SK-N-SH (cell line): ENCODE results near the gene NEURL1. TPM values are rescaled to one million over a fixed set of nuclear protein-coding genes. Genes with fewer than 3 reads are reported as not detected.

Source experiments
- CTCF ChIA-PET: fragments of 300-600, 350-600 bp; formaldehyde crosslinking; extraction: SDS; loops from one replicate; lab custom pipeline; 2021; lab: Yijun Ruan, JAX
- POLR2A ChIA-PET: fragments of 350-600 bp; sonication (Branson Sonifier 250); formaldehyde crosslinking; extraction: SDS; loops from one replicate; lab custom pipeline; 2020; ENCODE audit warnings: antibody characterized with exemption, inconsistent platforms; lab: Yijun Ruan, JAX
- DNase-seq: peaks from one replicate; pipeline ENCODE4 v3.0.0; 2012
- H2AFZ ChIP-seq: fragments of 200-600 bp; sonication (generic); 2 replicates; pipeline ENCODE4 v1.8.1; 2016; ENCODE audit warnings: antibody characterized with exemption, mild to moderate bottlenecking, low read depth
- H3F3A ChIP-seq: fragments of 200-600 bp; sonication (generic); replicated peaks from 2 replicates; pipeline ENCODE3; 2016; ENCODE audit warnings: antibody characterized with exemption, mild to moderate bottlenecking; ENCODE audit not compliant: insufficient read depth
- H3K27ac ChIP-seq, 2 experiments: fragments of 200-500 bp in 1 of 2; fragments of 200-600 bp in 1 of 2; sonication (Bioruptor generic) in 1 of 2; sonication (generic), shearing (Covaris generic) in 1 of 2; 2 replicates each; pipeline versions ENCODE4 v1.5.1 to v1.6.1; 2014 to 2016; ENCODE audit warnings: low read depth in 2 of 2, inconsistent platforms in 1 of 2, low read length in 1 of 2, mild to moderate bottlenecking in 1 of 2, mixed read lengths in 1 of 2
- H3K27me3 ChIP-seq: fragments of 200-600 bp; sonication (generic), shearing (Covaris generic); 2 replicates; pipeline ENCODE4 v1.6.1; 2016; ENCODE audit warnings: mixed run types; ENCODE audit not compliant: insufficient read depth
- H3K36me3 ChIP-seq, 2 experiments: fragments of 200-500 bp in 1 of 2; fragments of 200-600 bp in 1 of 2; sonication (Bioruptor generic) in 1 of 2; sonication (generic) in 1 of 2; replicated peaks in 1 of 2; 2 replicates each; pipeline versions ENCODE3 to v1.5.1; 2014 to 2016; ENCODE audit warnings: low read length in 1 of 2, mild to moderate bottlenecking in 1 of 2; ENCODE audit not compliant: insufficient read depth in 2 of 2, control insufficient read depth in 1 of 2
- H3K4me1 ChIP-seq, 2 experiments: fragments of 200-500 bp in 1 of 2; fragments of 200-600 bp in 1 of 2; sonication (Bioruptor generic) in 1 of 2; sonication (generic), shearing (Covaris generic) in 1 of 2; 2 replicates each; pipeline versions ENCODE4 v1.5.1 to v1.6.1; 2014 to 2016; ENCODE audit warnings: low read depth in 1 of 2, low read length in 1 of 2, mixed run types in 1 of 2; ENCODE audit not compliant: insufficient read depth in 2 of 2, control insufficient read depth in 1 of 2
- H3K4me2 ChIP-seq: fragments of 200-600 bp; sonication (generic), shearing (Covaris generic); 2 replicates; pipeline ENCODE4 v1.6.1; 2017; ENCODE audit warnings: mixed run types
- H3K4me3 ChIP-seq, 2 experiments: fragments of 200-500 bp in 1 of 2; fragments of 200-600 bp in 1 of 2; sonication (Bioruptor generic) in 1 of 2; sonication (generic), shearing (Covaris generic) in 1 of 2; 2 replicates each; pipeline versions ENCODE4 v1.5.1 to v1.8.1; 2014 to 2016; ENCODE audit warnings: low read depth in 2 of 2, inconsistent platforms in 1 of 2, low read length in 1 of 2, mild to moderate bottlenecking in 1 of 2, mixed read lengths in 1 of 2, moderate library complexity in 1 of 2
- H3K79me2 ChIP-seq: fragments of 200-600 bp; sonication (generic); 2 replicates; pipeline ENCODE4 v1.8.1; 2017; ENCODE audit warnings: mild to moderate bottlenecking; ENCODE audit not compliant: insufficient read depth
- H3K9ac ChIP-seq: fragments of 200-600 bp; sonication (generic); 2 replicates; pipeline ENCODE4 v1.6.1; 2017; ENCODE audit warnings: mixed run types
- H3K9me2 ChIP-seq: fragments of 200-600 bp; sonication (generic); 2 replicates; pipeline ENCODE4 v1.6.1; 2017; ENCODE audit warnings: mixed run types
- H3K9me3 ChIP-seq: fragments of 200-600 bp; sonication (generic); 2 replicates; pipeline ENCODE4 v1.6.1; 2017; ENCODE audit warnings: mixed run types, mild to moderate bottlenecking, moderate library complexity
- H4K20me1 ChIP-seq: fragments of 200-600 bp; sonication (generic); 2 replicates; pipeline ENCODE4 v1.6.1; 2017; ENCODE audit warnings: mild to moderate bottlenecking, mixed run types; ENCODE audit not compliant: insufficient read depth
- CHD2 ChIP-seq: fragments of 150-350 bp; IDR thresholded peaks from 2 replicates; pipeline ENCODE4 v1.6.1; 2018; ENCODE audit warnings: low read length; ENCODE audit not compliant: partially characterized antibody
- CTCF ChIP-seq: fragments of 200-600 bp; sonication (generic); IDR thresholded peaks from 2 replicates; pipeline ENCODE4 v1.6.1; 2017; ENCODE audit warnings: antibody characterized with exemption, mild to moderate bottlenecking, moderate library complexity
- ELF1 ChIP-seq: IDR thresholded peaks from 2 replicates; pipeline ENCODE4 v1.4.0; 2012
- EP300 ChIP-seq, 2 experiments: IDR thresholded peaks; 2 replicates each; pipeline versions ENCODE4 v1.4.0 to v1.6.1; 2012; ENCODE audit warnings: borderline replicate concordance in 1 of 2, low read depth in 1 of 2, low read length in 1 of 2
- EZH2phosphoT487 ChIP-seq: fragments of 200-600 bp; sonication (generic); IDR thresholded peaks from 2 replicates; pipeline ENCODE4 v1.6.1; 2017; ENCODE audit warnings: low read depth, mixed run types, mild to moderate bottlenecking, antibody characterized with exemption, moderate library complexity, borderline replicate concordance
- FOSL2 ChIP-seq: IDR thresholded peaks from 2 replicates; pipeline ENCODE4 v1.4.0; 2012; ENCODE audit warnings: low read depth, mild to moderate bottlenecking, moderate library complexity, borderline replicate concordance
- FOXJ3 ChIP-seq: sonication (generic); formaldehyde crosslinking; IDR thresholded peaks from 2 replicates; pipeline ENCODE4 v1.5.1; 2020; ENCODE audit warnings: mild to moderate bottlenecking, missing genetic modification reagents
- FOXM1 ChIP-seq: IDR thresholded peaks from 2 replicates; pipeline ENCODE4 v1.4.0; 2012; ENCODE audit warnings: low read depth, mild to moderate bottlenecking
- GABPA ChIP-seq: IDR thresholded peaks from 2 replicates; pipeline ENCODE4 v1.4.0; 2012; ENCODE audit warnings: low read depth, mild to moderate bottlenecking
- IRF3 ChIP-seq: fragments of 150-350 bp; IDR thresholded peaks from 2 replicates; pipeline ENCODE4 v1.6.1; 2016; ENCODE audit warnings: mild to moderate bottlenecking, low read depth, low read length
- MAX ChIP-seq: IDR thresholded peaks from 2 replicates; pipeline ENCODE4 v1.4.0; 2012; ENCODE audit warnings: low read depth
- NFIC ChIP-seq: IDR thresholded peaks from 2 replicates; pipeline ENCODE4 v1.4.0; 2012; ENCODE audit warnings: borderline replicate concordance
- PBX3 ChIP-seq: IDR thresholded peaks from 2 replicates; pipeline ENCODE4; 2012
- POLR2AphosphoS5 ChIP-seq: IDR thresholded peaks from 2 replicates; pipeline ENCODE4 v1.6.1; 2012; ENCODE audit warnings: low read depth, low read length
- RAD21 ChIP-seq: IDR thresholded peaks from 2 replicates; pipeline ENCODE4 v1.6.1; 2012; ENCODE audit warnings: mild to moderate bottlenecking, low read length
- RFX5 ChIP-seq: IDR thresholded peaks from 2 replicates; pipeline ENCODE4 v1.6.1; 2012; ENCODE audit warnings: mild to moderate bottlenecking, improper control_type of control experiment, low read length
- SMC3 ChIP-seq: IDR thresholded peaks from 2 replicates; pipeline ENCODE4 v1.6.1; 2012; ENCODE audit warnings: low read depth, low read length, improper control_type of control experiment
- TCF12 ChIP-seq: IDR thresholded peaks from 2 replicates; pipeline ENCODE4 v1.4.0; 2012
- USF1 ChIP-seq: IDR thresholded peaks from 2 replicates; pipeline ENCODE4 v1.4.0; 2012; ENCODE audit warnings: low read depth, borderline replicate concordance
- WGBS: methylation state at CpG from one replicate; pipeline ENCODE4 v1.1.6; 2017; ENCODE audit warnings: low lambda C conversion rate; 5-methylcytosine and 5-hydroxymethylcytosine counted together
- polyA plus RNA-seq, 3 experiments: library from polyadenylated mRNA; depleted of rRNA; stranded (reverse); fragments of >200 nt; gene quantifications; 2 replicates each; pipeline ENCODE4 v1.2.3, GENCODE V29; 2012

NEURL1 gene
- polyA plus RNA-seq, 1 of the 3 experiments (the other 2 are of a cell fraction), result 0.05 TPM

- ChIA-PET POLR2A (no interaction called here), CTCF (interaction anchor here (0.6 to 1.7 kb wide), 2 partner anchors 9 to 36 kb away, joined by 3 to 5 read pairs; no protein-coding TSS in a partner anchor)
- Histone ChIP-seq H3K4me2 (no peak overlapping the region), H3K27ac (no peak overlapping the region; a peak in 1 of 4 replicates), H3K36me3 (no peaks in the 10 kb centered on the region), H4K20me1 (no peaks in the 10 kb centered on the region), H3K27me3 (peaks cover 9% of the 10 kb centered on the region; the same call in 1 of the 2 replicates), H3K9me3 (no peaks in the 10 kb centered on the region), H3K9ac (no peak overlapping the region), H3K4me1 (peaks cover 0 to 49% of the 10 kb centered on the region in 2 experiments; a peak in 1 of 4 replicates), H3K4me3 (no peak overlapping the region), H3K9me2 (no peaks in the 10 kb centered on the region), H3F3A (no peaks in the 10 kb centered on the region), H2AFZ (no peak overlapping the region), H3K79me2 (no peaks in the 10 kb centered on the region)
- no peak for DNase-seq
- no peak for TF ChIP-seq PBX3
- no peak for TF ChIP-seq TCF12
- TF ChIP-seq ELF1, result no peak
- TF ChIP-seq EZH2phosphoT487, result no peak
- TF ChIP-seq RAD21, result no peak
- TF ChIP-seq RFX5, result no peak
- no peak for TF ChIP-seq NFIC
- no peak for TF ChIP-seq MAX
- no peak for TF ChIP-seq SMC3
- no peak for TF ChIP-seq USF1
- no peak for TF ChIP-seq CHD2
- no peak for TF ChIP-seq FOSL2
- 95% methylated on average over 8 of the region's 12 CpGs for WGBS
Observed at GRCh38 chr10:103556383-103557007, 63.0 kb downstream of the NEURL1 start.

- Histone ChIP-seq H3K9ac (no peak overlapping the region), H3K9me2 (no peaks in the 10 kb centered on the region), H3K9me3 (no peaks in the 10 kb centered on the region), H3K4me3 (no peak overlapping the region), H3K27ac (no peak overlapping the region), H3K79me2 (no peaks in the 10 kb centered on the region), H3K4me1 (peaks cover 0 to 40% of the 10 kb centered on the region in 2 experiments; a peak in 1 of 4 replicates), H3K36me3 (no peaks in the 10 kb centered on the region), H2AFZ (no peak overlapping the region), H3F3A (no peaks in the 10 kb centered on the region), H3K27me3 (peaks cover 9% of the 10 kb centered on the region; the same call in 1 of the 2 replicates), H4K20me1 (no peaks in the 10 kb centered on the region), H3K4me2 (no peak overlapping the region)
- no peak for DNase-seq
- POLR2A ChIA-PET, result interaction anchor here (0.6 kb wide), 1 partner anchor 67 kb away, joined by 3 read pairs; no protein-coding TSS in a partner anchor
- WGBS, result 90% methylated on average over 9 of the region's 10 CpGs
- CTCF ChIA-PET, result interaction anchor here (1.2 kb wide), 1 partner anchor 15 kb away, joined by 3 read pairs; no protein-coding TSS in a partner anchor
- no peak for TF ChIP-seq POLR2AphosphoS5
- no peak for TF ChIP-seq FOXM1
- TF ChIP-seq CTCF, result no peak
- no peak for TF ChIP-seq IRF3
- TF ChIP-seq FOXJ3 (CRISPR knock-in tag), result no peak
- TF ChIP-seq GABPA, result no peak
- TF ChIP-seq EP300 (IDR thresholded peaks at IDR 0.05; ENCODE audit: borderline replicate concordance in 1 of 2, low read depth in 1 of 2, low read length in 1 of 2), result no peak
- TF ChIP-seq CHD2, result no peak
- no peak for TF ChIP-seq MAX
Observed at GRCh38 chr10:103557455-103557854, 64.0 kb downstream of the NEURL1 start.
